IMR-90 (cell line): ENCODE measurements around the gene LAIR1. TPM values are rescaled to one million over a fixed set of nuclear protein-coding genes. Genes with fewer than 3 reads are reported as not detected.

Source experiments
- ATAC-seq: fragments of 200-7000 bp; cut with Tn5 transposase; 2 replicates; pipeline ENCODE4 v1.9.1; 2020; ENCODE audit warnings: low read depth, mild to moderate bottlenecking, moderate library complexity
- BruUV-seq: library from RNA; stranded (reverse); fragments of 400-500 nt; replicated peaks from 2 replicates; lab custom pipeline; 2021; lab: Mats Ljungman, UMichigan
- CTCF ChIA-PET: fragments of 300-600 bp; formaldehyde crosslinking; extraction: SDS; loops from one replicate; lab custom pipeline; 2021; ENCODE audit warnings: antibody characterized with exemption; lab: Yijun Ruan, JAX
- POLR2A ChIA-PET: fragments of 300-600 bp; sonication (Branson Sonifier 250); formaldehyde crosslinking; loops from one replicate; lab custom pipeline; 2022; ENCODE audit warnings: antibody characterized with exemption; ENCODE audit not compliant: unreplicated experiment; lab: Charles Lee
- DNase-seq: peaks from one replicate; pipeline ENCODE4 v3.0.0; 2013
- H2AFZ ChIP-seq: replicated peaks from 2 replicates; pipeline ENCODE3; 2013; ENCODE audit warnings: low read length, mild to moderate bottlenecking; ENCODE audit not compliant: poor library complexity
- H2AK5ac ChIP-seq: 2 replicates; pipeline ENCODE4 v1.6.1; 2013; ENCODE audit warnings: low read depth, low read length, inconsistent platforms
- H2AK9ac ChIP-seq: replicated peaks from 2 replicates; pipeline ENCODE3; 2013; ENCODE audit warnings: mild to moderate bottlenecking, low read depth, low read length, moderate library complexity; ENCODE audit not compliant: poor library complexity
- H2BK120ac ChIP-seq: 2 replicates; pipeline ENCODE4 v1.6.1; 2013; ENCODE audit warnings: low read depth, low read length, inconsistent platforms
- H2BK15ac ChIP-seq: 3 replicates; pipeline ENCODE4 v1.6.1; 2013; ENCODE audit warnings: low read depth, low read length, inconsistent platforms
- H2BK20ac ChIP-seq: 2 replicates; pipeline ENCODE4 v1.6.1; 2013; ENCODE audit warnings: low read depth, mild to moderate bottlenecking, inconsistent platforms, low read length, moderate library complexity
- H2BK5ac ChIP-seq: 2 replicates; pipeline ENCODE4 v1.6.1; 2013; ENCODE audit warnings: mild to moderate bottlenecking, low read depth, low read length, inconsistent platforms; ENCODE audit not compliant: poor library complexity, severe bottlenecking
- H3K14ac ChIP-seq: replicated peaks from 2 replicates; pipeline ENCODE4 v1.6.1; 2013; ENCODE audit warnings: low read depth, low read length, inconsistent platforms
- H3K18ac ChIP-seq: 2 replicates; pipeline ENCODE4 v1.6.1; 2013; ENCODE audit warnings: low read depth, low read length, control low read depth
- H3K23ac ChIP-seq: 2 replicates; pipeline ENCODE4 v1.6.1; 2013; ENCODE audit warnings: low read depth, low read length, inconsistent platforms
- H3K27ac ChIP-seq: 2 replicates; pipeline ENCODE4 v1.5.1; 2013; ENCODE audit warnings: mild to moderate bottlenecking, control low read depth, low read length; ENCODE audit not compliant: insufficient read depth
- H3K27me3 ChIP-seq: 2 replicates; pipeline ENCODE4 v1.6.1; 2013; ENCODE audit warnings: low read length; ENCODE audit not compliant: control insufficient read depth, insufficient read depth
- H3K36me3 ChIP-seq: 2 replicates; pipeline ENCODE4 v1.6.1; 2013; ENCODE audit warnings: low read length, mixed read lengths; ENCODE audit not compliant: control insufficient read depth, insufficient read depth
- H3K4ac ChIP-seq: 2 replicates; pipeline ENCODE4 v1.6.1; 2013; ENCODE audit warnings: low read depth, low read length, inconsistent platforms
- H3K4me1 ChIP-seq: 2 replicates; pipeline ENCODE4 v1.6.1; 2013; ENCODE audit warnings: low read length, mixed read lengths; ENCODE audit not compliant: control insufficient read depth, insufficient read depth
- H3K4me2 ChIP-seq: 2 replicates; pipeline ENCODE4 v1.6.1; 2013; ENCODE audit warnings: low read depth, mild to moderate bottlenecking, control low read depth, low read length, moderate library complexity
- H3K4me3 ChIP-seq: 2 replicates; pipeline ENCODE4 v1.5.1; 2013; ENCODE audit warnings: low read depth, mild to moderate bottlenecking, control low read depth, low read length, moderate library complexity; ENCODE audit not compliant: insufficient read depth
- H3K56ac ChIP-seq: 2 replicates; pipeline ENCODE4 v1.6.1; 2013; ENCODE audit warnings: low read length, inconsistent platforms; ENCODE audit not compliant: insufficient read depth; ENCODE audit errors: extremely low read depth
- H3K79me1 ChIP-seq, 2 experiments: 2 replicates each; pipeline ENCODE4 v1.6.1; 2013; ENCODE audit warnings: low read length in 2 of 2, inconsistent platforms in 1 of 2, low read depth in 1 of 2
- H3K9ac ChIP-seq: 2 replicates; pipeline ENCODE4 v1.6.1; 2013; ENCODE audit warnings: low read depth, low read length, control low read depth
- H3K9me1 ChIP-seq: 2 replicates; pipeline ENCODE4 v1.6.1; 2013; ENCODE audit warnings: low read length, inconsistent platforms; ENCODE audit not compliant: insufficient read depth
- H3K9me3 ChIP-seq: 2 replicates; pipeline ENCODE4 v1.6.1; 2013; ENCODE audit warnings: low read length; ENCODE audit not compliant: control insufficient read depth, insufficient read depth
- H4K20me1 ChIP-seq: 2 replicates; pipeline ENCODE4 v1.6.1; 2013; ENCODE audit warnings: low read length, inconsistent platforms; ENCODE audit not compliant: insufficient read depth
- H4K5ac ChIP-seq: 2 replicates; pipeline ENCODE4 v1.6.1; 2013; ENCODE audit warnings: mild to moderate bottlenecking, low read depth, low read length, control low read depth
- H4K8ac ChIP-seq, 2 experiments: 2 replicates each; pipeline ENCODE4 v1.6.1; 2013; ENCODE audit warnings: low read depth in 2 of 2, low read length in 2 of 2, control low read depth in 1 of 2, inconsistent platforms in 1 of 2
- H4K91ac ChIP-seq: 2 replicates; pipeline ENCODE4 v1.6.1; 2013; ENCODE audit warnings: low read depth, low read length, inconsistent platforms; ENCODE audit not compliant: insufficient read depth
- CEBPB ChIP-seq: IDR thresholded peaks from 2 replicates; pipeline ENCODE4 v1.6.1; 2012; ENCODE audit warnings: low read depth, low read length, improper control_type of control experiment
- FOS ChIP-seq: fragments of 150-350 bp; IDR thresholded peaks from 2 replicates; pipeline ENCODE4 v1.6.1; 2016; ENCODE audit warnings: low read depth, low read length
- MXI1 ChIP-seq: IDR thresholded peaks from 2 replicates; pipeline ENCODE4 v1.6.1; 2012; ENCODE audit warnings: low read depth, mild to moderate bottlenecking, low read length, moderate library complexity, borderline replicate concordance
- RAD21 ChIP-seq: IDR thresholded peaks from 2 replicates; pipeline ENCODE4 v1.6.1; 2012; ENCODE audit warnings: low read length, improper control_type of control experiment
- RFX5 ChIP-seq: IDR thresholded peaks from 2 replicates; pipeline ENCODE4 v1.8.0; 2012; ENCODE audit warnings: low read depth, mild to moderate bottlenecking, low read length, moderate library complexity
- SMC3 ChIP-seq: fragments of 150-350 bp; IDR thresholded peaks from 2 replicates; pipeline ENCODE4 v1.6.1; 2016; ENCODE audit warnings: low read depth, mild to moderate bottlenecking, antibody characterized with exemption, low read length, moderate library complexity
- WGBS, 2 experiments: methylation state at CpG; one replicate each; pipeline versions ENCODE4 v1.1.5 to v1.1.7; 2013; ENCODE audit warnings: missing lambda C conversion rate in 2 of 2; ENCODE audit not compliant: insufficient read length in 1 of 2; ENCODE audit errors: extremely low coverage in 2 of 2; 5-methylcytosine and 5-hydroxymethylcytosine counted together
- dilution Hi-C: fragments of 300-500 bp; cut with HindIII; formaldehyde crosslinking; loops from one replicate; pipeline ENCODE4 v1.14.3; 2018; ENCODE audit warnings: low sequenced_read_pairs; ENCODE audit not compliant: unreplicated experiment
- in situ Hi-C: fragments of 300-500 bp; cut with MboI; formaldehyde crosslinking; loops from 3 replicates; pipeline ENCODE4 v1.14.3; 2019; ENCODE audit warnings: low sequenced_read_pairs, inconsistent platforms, mixed read lengths
- intact Hi-C: fragments of 100-400 bp; cut with micrococcal nuclease; formaldehyde crosslinking; loops from 2 replicates; pipeline ENCODE4 v1.10.0; 2022
- polyA plus RNA-seq, 3 experiments: library from polyadenylated mRNA; depleted of rRNA; stranded (reverse); fragments of >200 nt; gene quantifications; 2 replicates each; pipeline ENCODE4 v1.2.3, GENCODE V29; 2012; ENCODE audit warnings: low replicate concordance in 1 of 3
- total RNA-seq: library from RNA; depleted of rRNA; stranded (reverse); fragments of >200 nt; gene quantifications from 2 replicates; pipeline ENCODE4 v1.2.3, GENCODE V29; 2012

LAIR1 gene
- total and polyA plus RNA-seq, 2 of the 4 experiments (the other 2 are of a cell fraction), result not detected

GRCh38 chr19:54345938-54346386 lies 18.8 kb downstream of the LAIR1 start:
- dilution Hi-C loops (no loop called here), in situ Hi-C loops (no loop called here), intact Hi-C loops (no loop called here)
- Histone ChIP-seq H3K56ac (no peak overlapping the region), H2AK5ac (no peak overlapping the region), H3K4me2 (no peak overlapping the region), H4K91ac (no peak overlapping the region), H3K4me3 (no peak overlapping the region), H3K14ac (no peak overlapping the region), H2BK120ac (no peak overlapping the region), H3K4ac (no peak overlapping the region), H2AFZ (no peak overlapping the region), H3K36me3 (no peaks in the 10 kb centered on the region), H3K18ac (no peak overlapping the region), H3K4me1 (no peaks in the 10 kb centered on the region), H4K8ac (no peak overlapping the region), H3K79me1 (no peaks in the 10 kb centered on the region), H2BK20ac (no peak overlapping the region), H3K23ac (no peak overlapping the region), H3K9me1 (no peaks in the 10 kb centered on the region), H4K20me1 (no peaks in the 10 kb centered on the region), H2AK9ac (no peak overlapping the region), H3K27me3 (no peaks in the 10 kb centered on the region), H2BK5ac (no peak overlapping the region), H3K27ac (no peak overlapping the region), H3K9ac (no peak overlapping the region), H3K9me3 (peaks cover 10% of the 10 kb centered on the region), H4K5ac (no peak overlapping the region), H2BK15ac (no peak overlapping the region)
- no peak for ATAC-seq
- POLR2A ChIA-PET, result no interaction called here
- no peak for DNase-seq
- CTCF ChIA-PET, result no interaction called here
- no TSS peak for BruUV-seq
- no peak for TF ChIP-seq RFX5
- TF ChIP-seq SMC3, result no peak
- no peak for TF ChIP-seq MXI1
- TF ChIP-seq CEBPB, result no peak
- TF ChIP-seq FOS, result no peak
- no peak for TF ChIP-seq RAD21
- 70% methylated on average over 2 of the region's 6 CpGs; no CpG with 5 or more reads in 1 of the 2 experiments for WGBS, 2 experiments
